GM04503 (cell line): Measurements from ENCODE around the gene ITPK1.
A peak's percentile ranks its signal among the peaks of the same experiment; 100 is the strongest.
"Not testable (repeated sequence)": the region's sequence is repeated elsewhere in the genome, so short reads cannot be mapped to it uniquely, and the experiment has no call there.

Experiments
- DNase-seq: peaks from one replicate; pipeline ENCODE4 v3.0.0-alpha.2; 2012; ENCODE audit warnings: low read depth

The ITPK1 gene

GRCh38 chr14:93115821-93116675 is at the start of gene ITPK1:
ITPK1 (minus strand) TSS chr14:93115925; CDS start chr14:93115163, 762 bp downstream.
- no peak for DNase-seq

- no peak for DNase-seq
Observed at GRCh38 chr14:93163564-93163963, 47.8 kb upstream of the ITPK1 start.

- no peak for DNase-seq
Observed at GRCh38 chr14:93161411-93161940, 45.8 kb upstream of the ITPK1 start.

GRCh38 chr14:93160353-93160801 is 44.7 kb upstream of the ITPK1 start:
- DNase-seq = no peak

- not testable (repeated sequence) for DNase-seq
Observed at GRCh38 chr14:93159625-93160352, 44.1 kb upstream of the ITPK1 start.

GRCh38 chr14:93158349-93158748 is 42.6 kb upstream of the ITPK1 start:
- not testable (repeated sequence) for DNase-seq

- DNase-seq = no peak
Observed at GRCh38 chr14:93156693-93157369, 41.1 kb upstream of the ITPK1 start.

GRCh38 chr14:93155667-93156066 is 39.9 kb upstream of the ITPK1 start:
- no peak for DNase-seq

GRCh38 chr14:93153121-93153520 is 37.4 kb upstream of the ITPK1 start:
- DNase-seq = no peak

GRCh38 chr14:93150227-93151208 is 34.8 kb upstream of the ITPK1 start:
- DNase-seq = no peak

GRCh38 chr14:93148979-93149378 is 33.3 kb upstream of the ITPK1 start:
- DNase-seq = no peak

GRCh38 chr14:93146119-93146518 is 30.4 kb upstream of the ITPK1 start:
- DNase-seq = no peak

GRCh38 chr14:93142854-93143652 is 27.3 kb upstream of the ITPK1 start:
- DNase-seq = no peak

GRCh38 chr14:93137864-93138263 is 22.1 kb upstream of the ITPK1 start:
- DNase-seq = no peak

- DNase-seq = not testable (repeated sequence)
Observed at GRCh38 chr14:93136508-93136907, 20.8 kb upstream of the ITPK1 start.

- no peak for DNase-seq
Observed at GRCh38 chr14:93136009-93136408, 20.3 kb upstream of the ITPK1 start.

- no peak for DNase-seq
Observed at GRCh38 chr14:93135399-93135798, 19.7 kb upstream of the ITPK1 start.

GRCh38 chr14:93133464-93133863 is 17.7 kb upstream of the ITPK1 start:
- DNase-seq = peak; percentile 52

- no peak for DNase-seq
Observed at GRCh38 chr14:93132472-93133065, 16.8 kb upstream of the ITPK1 start.
